IPS DF 19.7 (cell line): ENCODE data around the gene ZSWIM8.
A peak's percentile ranks its signal among the peaks of the same experiment; 100 is the strongest.

ENCODE experiments used
- DNase-seq: peaks from one replicate; pipeline ENCODE4 v3.0.0-alpha.2; 2013; ENCODE audit warnings: low read depth, low spot score

Gene ZSWIM8

GRCh38 chr10:73841526-73842285 is 56.3 kb downstream of the ZSWIM8 start:
- DNase-seq, result no peak

- DNase-seq, result no peak
Measured at GRCh38 chr10:73842349-73842748, 56.9 kb downstream of the ZSWIM8 start.

GRCh38 chr10:73843261-73843660 is 57.9 kb downstream of the ZSWIM8 start:
- no peak for DNase-seq

- DNase-seq, result no peak
Measured at GRCh38 chr10:73847031-73847430, 61.6 kb downstream of the ZSWIM8 start.

- DNase-seq, result peak; percentile 59
Measured at GRCh38 chr10:73848821-73849489, 63.5 kb downstream of the ZSWIM8 start.

GRCh38 chr10:73850211-73850610 is 64.8 kb downstream of the ZSWIM8 start:
- DNase-seq, result no peak

GRCh38 chr10:73850863-73851461 is 65.6 kb downstream of the ZSWIM8 start:
- no peak for DNase-seq
